Measurements from ENCODE around the gene RPL35A. TPM values are rescaled to one million over a fixed set of nuclear protein-coding genes. Genes with fewer than 3 reads are reported as not detected.
"Not testable (repeated sequence)": the region's sequence is repeated elsewhere in the genome, so short reads cannot be mapped to it uniquely, and the experiment has no call there.

Gene RPL35A
- total RNA-seq, 1 experiment from 2014 or later, result 1,642 TPM

- ChIA-PET CTCF (interaction anchor here (0.7 to 3.5 kb wide), 6 partner anchors 9 to 36 kb away, joined by 3 to 31 read pairs (median 4); no protein-coding TSS in a partner anchor), POLR2A (interaction anchor here (0.8 kb wide), 1 partner anchor 115 kb away, joined by 4 read pairs; no protein-coding TSS in a partner anchor)
- no peak overlapping the region for H3K27ac Mint-ChIP-seq (ENCODE audit: low read depth, unreplicated experiment)
- H3K27me3 Mint-ChIP-seq (ENCODE audit: insufficient read depth, unreplicated experiment), result no peaks in the 10 kb centered on the region
- TF ChIP-seq CTCF (IDR thresholded peaks at IDR 0.05; ENCODE audit: unreplicated experiment), result no peak
- no peak overlapping the region for H3K4me3 Mint-ChIP-seq (ENCODE audit: unreplicated experiment)
- no peaks in the 10 kb centered on the region for H3K36me3 Mint-ChIP-seq (ENCODE audit: insufficient read depth, unreplicated experiment)
- intact Hi-C loops (cut with micrococcal nuclease), result loop anchor here (1.0 kb wide), 2 partner anchors 36 to 173 kb away; no protein-coding TSS in a partner anchor
- no TSS peak for BruUV-seq (replicated peaks)
- H3K9me3 Mint-ChIP-seq (ENCODE audit: unreplicated experiment), result peaks cover 10% of the 10 kb centered on the region
- DNase-seq (ENCODE audit: unreplicated experiment), result no peak
- H3K4me1 Mint-ChIP-seq (ENCODE audit: insufficient read depth, unreplicated experiment), result no peaks in the 10 kb centered on the region
These were observed 43.2 kb upstream of the RPL35A start for GRCh38 chr3:197906850-197907187.

GRCh38 chr3:197907196-197907595 lies 42.8 kb upstream of the RPL35A start:
- ChIA-PET POLR2A (interaction anchor here (0.8 kb wide), 1 partner anchor 116 kb away, joined by 4 read pairs; no protein-coding TSS in a partner anchor), CTCF (interaction anchor here (0.7 to 3.5 kb wide), 6 partner anchors 10 to 36 kb away, joined by 3 to 31 read pairs (median 4); no protein-coding TSS in a partner anchor)
- H3K27ac Mint-ChIP-seq (ENCODE audit: low read depth, unreplicated experiment), result no peak overlapping the region
- no peak overlapping the region for H3K4me3 Mint-ChIP-seq (ENCODE audit: unreplicated experiment)
- DNase-seq (ENCODE audit: unreplicated experiment), result no peak
- BruUV-seq (replicated peaks), result no TSS peak
- H3K27me3 Mint-ChIP-seq (ENCODE audit: insufficient read depth, unreplicated experiment), result no peaks in the 10 kb centered on the region
- H3K36me3 Mint-ChIP-seq (ENCODE audit: insufficient read depth, unreplicated experiment), result no peaks in the 10 kb centered on the region
- H3K4me1 Mint-ChIP-seq (ENCODE audit: insufficient read depth, unreplicated experiment), result no peaks in the 10 kb centered on the region
- TF ChIP-seq CTCF (IDR thresholded peaks at IDR 0.05; ENCODE audit: unreplicated experiment), result no peak
- H3K9me3 Mint-ChIP-seq (ENCODE audit: unreplicated experiment), result peaks cover 6% of the 10 kb centered on the region
- intact Hi-C loops (cut with micrococcal nuclease), result no loop called here

- H3K9me3 Mint-ChIP-seq (ENCODE audit: unreplicated experiment); DNase-seq (ENCODE audit: unreplicated experiment); H3K27ac Mint-ChIP-seq (ENCODE audit: low read depth, unreplicated experiment); H3K27me3 Mint-ChIP-seq (ENCODE audit: insufficient read depth, unreplicated experiment); BruUV-seq (replicated peaks); H3K36me3 Mint-ChIP-seq (ENCODE audit: insufficient read depth, unreplicated experiment); CTCF ChIA-PET; POLR2A ChIA-PET; intact Hi-C loops (cut with micrococcal nuclease); H3K4me3 Mint-ChIP-seq (ENCODE audit: unreplicated experiment); H3K4me1 Mint-ChIP-seq (ENCODE audit: insufficient read depth, unreplicated experiment): not testable (repeated sequence)
These were observed 41.4 kb upstream of the RPL35A start for GRCh38 chr3:197908550-197908949.

- H3K4me1 Mint-ChIP-seq (ENCODE audit: insufficient read depth, unreplicated experiment), result no peaks in the 10 kb centered on the region
- no peak for TF ChIP-seq CTCF (IDR thresholded peaks at IDR 0.05; ENCODE audit: unreplicated experiment)
- peaks cover under 1% of the 10 kb centered on the region for H3K9me3 Mint-ChIP-seq (ENCODE audit: unreplicated experiment)
- intact Hi-C loops (cut with micrococcal nuclease), result no loop called here
- H3K27ac Mint-ChIP-seq (ENCODE audit: low read depth, unreplicated experiment), result no peak overlapping the region
- ChIA-PET POLR2A (interaction anchor here (0.7 kb wide), 1 partner anchor 19 kb away, joined by 4 read pairs; no protein-coding TSS in a partner anchor), CTCF (no interaction called here)
- H3K36me3 Mint-ChIP-seq (ENCODE audit: insufficient read depth, unreplicated experiment), result no peaks in the 10 kb centered on the region
- no peak overlapping the region for H3K4me3 Mint-ChIP-seq (ENCODE audit: unreplicated experiment)
- no TSS peak for BruUV-seq (replicated peaks)
- DNase-seq (ENCODE audit: unreplicated experiment), result no peak
- H3K27me3 Mint-ChIP-seq (ENCODE audit: insufficient read depth, unreplicated experiment), result no peaks in the 10 kb centered on the region
These were observed 40.9 kb upstream of the RPL35A start for GRCh38 chr3:197908957-197909701.

All from MCF 10A (cell line).